Measurements from ENCODE around the gene CMTM1. TPM values are rescaled to one million over a fixed set of nuclear protein-coding genes. Genes with fewer than 3 reads are reported as not detected.
A peak's percentile ranks its signal among the peaks of the same experiment; 100 is the strongest.

The CMTM1 gene, protein sequence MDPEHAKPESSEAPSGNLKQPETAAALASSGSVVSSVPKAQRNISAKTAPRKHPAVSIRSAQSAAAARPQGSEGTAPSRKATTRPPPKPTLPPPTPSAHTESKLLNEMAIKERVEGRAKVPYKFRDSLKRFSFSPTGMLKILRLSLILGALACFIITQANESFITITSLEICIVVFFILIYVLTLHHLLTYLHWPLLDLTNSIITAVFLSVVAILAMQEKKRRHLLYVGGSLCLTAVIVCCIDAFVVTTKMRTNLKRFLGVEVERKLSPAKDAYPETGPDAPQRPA
- total RNA-seq: 8.4 TPM
- long read RNA-seq, partial matches to known transcripts: 0 of 1 reads
- long read RNA-seq, other reads (novel, unspliced or antisense): 1 of 1 reads

- no peak within 1 kb of the TSS for H3K4me3 ChIP-seq
- H3K27ac ChIP-seq: no peak within 1 kb of the TSS
- H3K9me3 ChIP-seq: no peaks in the 10 kb centered on the region
- no peaks in the 10 kb centered on the region for H3K4me1 ChIP-seq
- no peak for TF ChIP-seq CTCF (IDR thresholded peaks at IDR 0.05)
- no peak for ATAC-seq
- intact Hi-C loops (cut with DNase I): no loop called here
- no peaks in the 10 kb centered on the region for H3K27me3 ChIP-seq
- peaks cover 38% of the 10 kb centered on the region for H3K36me3 ChIP-seq
- no peak for DNase-seq
Observed at GRCh38 chr16:66566051-66566901, at the start of gene CMTM1. Gene CMTM1, plus strand, starts transcription at chr16:66566439. Its CDS starts 75 bp downstream, at chr16:66566514.

DNA sequence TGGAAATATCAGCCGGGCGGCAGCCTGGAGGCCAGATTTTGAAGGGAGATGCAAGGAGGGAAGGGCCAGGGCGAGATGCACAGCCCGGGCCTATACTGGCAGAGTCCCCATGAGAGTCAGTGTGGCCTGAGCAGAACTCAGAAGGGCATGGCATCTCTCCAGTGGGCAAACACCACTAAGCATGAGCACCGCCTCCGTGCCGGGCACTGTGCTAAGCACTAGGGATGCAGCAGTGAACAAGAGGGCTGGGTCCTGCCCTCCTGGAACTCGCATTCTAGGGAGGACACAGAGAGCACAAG is 49.8 kb upstream of the CMTM1 start:
- Histone ChIP-seq H3K4me1 (peaks cover 80% of the 10 kb centered on the region), H3K4me3 (no peak overlapping the region), H3K27me3 (no peaks in the 10 kb centered on the region), H3K27ac (peak overlapping the region; percentile 97), H3K36me3 (no peaks in the 10 kb centered on the region), H3K9me3 (no peaks in the 10 kb centered on the region)
- TF ChIP-seq CTCF (IDR thresholded peaks at IDR 0.05): no peak
- intact Hi-C loops (cut with DNase I): no loop called here
- DNase-seq (no peak), ATAC-seq (no peak)

GRCh38 chr16:66516808-66517585 is 49.2 kb upstream of the CMTM1 start:
- peaks cover 80% of the 10 kb centered on the region for H3K4me1 ChIP-seq
- no peaks in the 10 kb centered on the region for H3K9me3 ChIP-seq
- TF ChIP-seq CTCF (IDR thresholded peaks at IDR 0.05): no peak
- intact Hi-C loops (cut with DNase I): no loop called here
- H3K36me3 ChIP-seq: no peaks in the 10 kb centered on the region
- peak overlapping the region; percentile 34 for H3K4me3 ChIP-seq
- ATAC-seq: peak; percentile 93
- H3K27ac ChIP-seq: peak overlapping the region; percentile 97
- H3K27me3 ChIP-seq: no peaks in the 10 kb centered on the region
- DNase-seq: peak; percentile 97

- peak overlapping the region; percentile 97 for H3K27ac ChIP-seq
- no peaks in the 10 kb centered on the region for H3K9me3 ChIP-seq
- DNase-seq (no peak), ATAC-seq (no peak)
- peaks cover 78% of the 10 kb centered on the region for H3K4me1 ChIP-seq
- no peaks in the 10 kb centered on the region for H3K27me3 ChIP-seq
- H3K36me3 ChIP-seq: no peaks in the 10 kb centered on the region
- intact Hi-C loops (cut with DNase I): no loop called here
- no peak for TF ChIP-seq CTCF (IDR thresholded peaks at IDR 0.05)
- H3K4me3 ChIP-seq: peak overlapping the region; percentile 34
Observed at GRCh38 chr16:66517586-66518263, 48.5 kb upstream of the CMTM1 start.

Measured in upper lobe of right lung (tissue), 1 donor.